ENCODE data around the gene MICU1. TPM values are rescaled to one million over a fixed set of nuclear protein-coding genes. Genes with fewer than 3 reads are reported as not detected.

The MICU1 gene
- total and polyA plus RNA-seq, 8 donors, result 9.4 to 21.7 (median 12.6) TPM

Other genes with a start within 250 kb of the MICU1 start
- gene MCU, start 66.1 kb upstream of the MICU1 start, total RNA-seq, result 10 to 100 TPM in 3 of 6 donors, 1 to 10 TPM in 3; 6.3 to 15.5 (median 10.7) TPM
- gene MCU, start 66.1 kb upstream of the MICU1 start, polyA plus RNA-seq, result 1 to 10 TPM; 7.8 to 8.8 TPM